Endothelial cell of umbilical vein (primary cell): ENCODE data around the gene ZCCHC14. TPM values are rescaled to one million over a fixed set of nuclear protein-coding genes. Genes with fewer than 3 reads are reported as not detected.

Source experiments
- BruUV-seq: library from RNA; stranded (reverse); fragments of 400-500 nt; replicated peaks from 2 replicates; lab custom pipeline; 2021; lab: Mats Ljungman, UMichigan
- CTCF ChIA-PET: fragments of 300-600, 350-600 bp; sonication (Branson Sonifier 250); formaldehyde crosslinking; loops from one replicate; lab custom pipeline; 2021; ENCODE audit warnings: antibody characterized with exemption, inconsistent platforms; lab: Charles Lee
- POLR2A ChIA-PET: fragments of 300-600, 350-600 bp; sonication (Branson Sonifier 250); formaldehyde crosslinking; loops from one replicate; lab custom pipeline; 2021; ENCODE audit warnings: antibody characterized with exemption, inconsistent platforms; lab: Charles Lee
- DNase-seq: peaks from one replicate; pipeline ENCODE4 v3.0.0-alpha.2; 2011; ENCODE audit warnings: low read depth, low spot score
- FAIRE-seq: peaks from 2 replicates; lab custom pipeline; 2011; peaks lifted over from hg19 to GRCh38; lab: Jason Lieb, UNC
- H2AFZ ChIP-seq: 2 replicates; pipeline ENCODE4 v1.6.0; 2012; ENCODE audit warnings: low read depth, low read length, control low read depth, inconsistent platforms
- H3K27ac ChIP-seq: 2 replicates; pipeline ENCODE4 v1.5.1; 2011; ENCODE audit warnings: low read depth, mild to moderate bottlenecking, control low read depth, low read length, moderate library complexity; ENCODE audit not compliant: insufficient read depth
- H3K27me3 ChIP-seq, 2 experiments: 2 replicates each; pipeline versions ENCODE4 v1.6.0 to v1.6.1; 2011; ENCODE audit warnings: low read length in 2 of 2, mixed read lengths in 1 of 2; ENCODE audit not compliant: control insufficient read depth in 2 of 2, insufficient read depth in 2 of 2
- H3K36me3 ChIP-seq, 2 experiments: 2 replicates in 1 of 2; 3 replicates in 1 of 2; pipeline ENCODE4 v1.5.1; 2011; ENCODE audit warnings: low read length in 2 of 2, mild to moderate bottlenecking in 1 of 2, moderate library complexity in 1 of 2; ENCODE audit not compliant: control insufficient read depth in 2 of 2, insufficient read depth in 2 of 2; ENCODE audit errors: extremely low read depth in 1 of 2
- H3K4me1 ChIP-seq: 3 replicates; pipeline ENCODE4 v1.5.1; 2011; ENCODE audit warnings: mild to moderate bottlenecking, low read length; ENCODE audit not compliant: control insufficient read depth, insufficient read depth; ENCODE audit errors: extremely low read depth
- H3K4me2 ChIP-seq: 2 replicates; pipeline ENCODE4 v1.6.1; 2011; ENCODE audit warnings: low read length, control low read depth, mixed read lengths; ENCODE audit not compliant: insufficient read depth
- H3K4me3 ChIP-seq, 3 experiments: fragments of 200-600 bp in 1 of 3; sonication (generic), shearing (Covaris generic) in 1 of 3; replicated peaks in 1 of 3; 2 replicates each; pipeline ENCODE4 v1.5.1; 2011 to 2016; ENCODE audit warnings: control low read depth in 3 of 3, low read length in 3 of 3, mild to moderate bottlenecking in 2 of 3, inconsistent platforms in 1 of 3, low read depth in 1 of 3, moderate library complexity in 1 of 3; ENCODE audit not compliant: insufficient read depth in 1 of 3
- H3K79me2 ChIP-seq: 2 replicates; pipeline ENCODE4 v1.6.0; 2012; ENCODE audit warnings: low read length, inconsistent platforms; ENCODE audit not compliant: control insufficient read depth, insufficient read depth
- H3K9ac ChIP-seq: replicated peaks from 2 replicates; pipeline ENCODE3; 2011; ENCODE audit warnings: low read length, control low read depth; ENCODE audit not compliant: insufficient read depth; ENCODE audit errors: extremely low read depth
- H3K9me1 ChIP-seq: replicated peaks from 3 replicates; pipeline ENCODE4 v1.6.0; 2011; ENCODE audit warnings: mild to moderate bottlenecking, low read length; ENCODE audit not compliant: control insufficient read depth, insufficient read depth; ENCODE audit errors: extremely low read depth
- H3K9me3 ChIP-seq: replicated peaks from 2 replicates; pipeline ENCODE4 v1.5.1; 2012; ENCODE audit warnings: low read length, inconsistent platforms; ENCODE audit not compliant: control insufficient read depth, insufficient read depth
- H4K20me1 ChIP-seq: replicated peaks from 2 replicates; pipeline ENCODE3; 2011; ENCODE audit warnings: mild to moderate bottlenecking, low read length; ENCODE audit not compliant: control insufficient read depth, insufficient read depth; ENCODE audit errors: extremely low read depth
- CTCF ChIP-seq, 2 donors: IDR thresholded peaks; 1 replicate in 1 of 2; 2 replicates in 1 of 2; pipeline ENCODE4 v1.5.1; 2011; ENCODE audit warnings: low read length in 2 of 2, mild to moderate bottlenecking in 2 of 2, moderate library complexity in 2 of 2, control low read depth in 1 of 2, inconsistent platforms in 1 of 2, low read depth in 1 of 2; ENCODE audit not compliant: insufficient read depth in 1 of 2; ENCODE audit errors: extremely low read depth in 1 of 2
- EZH2 ChIP-seq: IDR thresholded peaks from 2 replicates; pipeline ENCODE4 v1.6.1; 2012; ENCODE audit warnings: borderline replicate concordance, low read depth, mild to moderate bottlenecking, moderate library complexity, low read length, inconsistent platforms; ENCODE audit not compliant: severe bottlenecking
- FOS ChIP-seq: IDR thresholded peaks from 2 replicates; pipeline ENCODE4 v1.6.1; 2011; ENCODE audit warnings: mild to moderate bottlenecking, low read length, moderate library complexity, borderline replicate concordance; ENCODE audit not compliant: insufficient read depth
- GATA2 ChIP-seq: IDR thresholded peaks from 2 replicates; pipeline ENCODE4 v1.7.0; 2011; ENCODE audit warnings: low read depth, mild to moderate bottlenecking, moderate library complexity, mixed read lengths, low read length; ENCODE audit not compliant: insufficient read length, insufficient read depth
- JUN ChIP-seq: IDR thresholded peaks from 2 replicates; pipeline ENCODE4 v1.6.1; 2011; ENCODE audit warnings: borderline replicate concordance, low read depth; ENCODE audit not compliant: insufficient read length, insufficient read depth
- MAX ChIP-seq: IDR thresholded peaks from 2 replicates; pipeline ENCODE4 v1.6.1; 2011; ENCODE audit not compliant: insufficient read depth, insufficient read length
- MYC ChIP-seq: IDR thresholded peaks from one replicate; pipeline ENCODE4 v1.6.1; 2011; ENCODE audit warnings: mild to moderate bottlenecking, low read depth, low read length
- POLR2A ChIP-seq: IDR thresholded peaks from 2 replicates; pipeline ENCODE4 v1.6.1; 2012; ENCODE audit warnings: low read depth, mild to moderate bottlenecking, control low read depth, low read length
- POLR2AphosphoS5 ChIP-seq: IDR thresholded peaks from 2 replicates; pipeline ENCODE4 v1.6.1; 2012; ENCODE audit warnings: low read depth, mild to moderate bottlenecking, control low read depth, low read length, moderate library complexity; ENCODE audit not compliant: insufficient read depth
- dilution Hi-C: fragments of 300-500 bp; cut with MboI; formaldehyde crosslinking; loops from one replicate; pipeline ENCODE4 v1.15.0; 2019; ENCODE audit warnings: low sequenced_read_pairs; ENCODE audit not compliant: extremely low pct_ligation_motif_present
- intact Hi-C: fragments of 100-400 bp; cut with micrococcal nuclease; formaldehyde crosslinking; loops from one replicate; pipeline ENCODE4 v1.10.0; 2022
- polyA plus RNA-seq, 4 experiments: library from polyadenylated mRNA; depleted of rRNA in 3 of 4; stranded (reverse) in 3 of 4; unstranded in 1 of 4; fragments of >200 nt; gene quantifications; 2 replicates each; pipeline versions ENCODE4 v1.2.1 to v1.2.3, GENCODE V29; 2011 to 2012; ENCODE audit warnings: missing spikeins in 1 of 4
- total RNA-seq: library from RNA; stranded (reverse); gene quantifications from 2 replicates; pipeline ENCODE4 v1.2.3, GENCODE V29; 2021

ZCCHC14 gene
- total and polyA plus RNA-seq, 2 donors (not counting 3 experiments of a cell fraction or from before 2014, with no cell fraction given) = 9.5 to 30.9 TPM

DNA sequence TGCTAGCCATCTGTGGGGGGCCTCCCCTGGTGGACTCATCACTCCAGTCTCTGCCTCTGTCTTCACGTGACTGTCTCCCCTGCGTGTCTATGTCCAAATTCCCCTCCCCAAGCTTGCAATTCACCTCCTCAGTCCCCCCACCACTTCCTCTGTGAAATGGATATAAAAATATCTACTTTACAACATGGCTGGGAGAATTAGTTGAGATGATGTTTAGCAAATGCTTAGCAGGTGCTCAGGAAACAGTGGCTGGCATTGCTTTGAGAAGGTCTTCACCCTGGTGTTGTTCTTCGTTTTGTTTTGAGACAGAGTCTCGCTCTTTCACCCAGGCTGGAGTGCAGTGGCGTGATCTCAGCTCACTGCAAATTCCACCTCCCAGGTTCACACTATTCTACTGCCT, 8.3 kb upstream of the ZCCHC14 start:
- Histone ChIP-seq H3K4me3 (no peak overlapping the region), H3K9ac (no peak overlapping the region), H3K4me2 (no peak overlapping the region), H4K20me1 (no peaks in the 10 kb centered on the region), H3K4me1 (no peaks in the 10 kb centered on the region), H3K79me2 (no peaks in the 10 kb centered on the region), H3K36me3 (no peaks in the 10 kb centered on the region), H3K27me3 (peaks cover 0 to 4% of the 10 kb centered on the region in 2 experiments), H3K9me3 (no peaks in the 10 kb centered on the region), H2AFZ (no peak overlapping the region), H3K27ac (no peak overlapping the region), H3K9me1 (no peaks in the 10 kb centered on the region)
- BruUV-seq = no TSS peak
- FAIRE-seq (no peak), DNase-seq (no peak)
- intact Hi-C loops (no loop called here), dilution Hi-C loops (no loop called here)
- no peak for TF ChIP-seq POLR2A
- TF ChIP-seq FOS = no peak
- no peak for TF ChIP-seq JUN
- TF ChIP-seq EZH2 = no peak
- TF ChIP-seq CTCF (IDR thresholded peaks at IDR 0.05; ENCODE audit: extremely low read depth in 1 of 2, insufficient read depth in 1 of 2, low read depth in 1 of 2, low read length in 2 of 2) = no peak
- no peak for TF ChIP-seq MAX
- TF ChIP-seq GATA2 = no peak
- TF ChIP-seq POLR2AphosphoS5 = no peak
- no peak for TF ChIP-seq MYC
- POLR2A ChIA-PET = no interaction called here
- CTCF ChIA-PET = interaction anchor here (0.7 to 1.1 kb wide), 4 partner anchors 12 to 209 kb away, joined by 3 to 5 read pairs (median 4); no protein-coding TSS in a partner anchor
